HG03520 (cell line): Measurements from ENCODE around the gene SLC27A2.
A peak's percentile ranks its signal among the peaks of the same experiment; 100 is the strongest.
"Not testable (repeated sequence)": the region's sequence is repeated elsewhere in the genome, so short reads cannot be mapped to it uniquely, and the experiment has no call there.

ENCODE experiments used
- ATAC-seq: cut with Tn5 transposase; IDR thresholded peaks from one replicate; pipeline ENCODE4 v1.9.1; 2021; ENCODE audit warnings: mild to moderate bottlenecking, moderate library complexity; ENCODE audit not compliant: unreplicated experiment

SLC27A2 gene

DNA sequence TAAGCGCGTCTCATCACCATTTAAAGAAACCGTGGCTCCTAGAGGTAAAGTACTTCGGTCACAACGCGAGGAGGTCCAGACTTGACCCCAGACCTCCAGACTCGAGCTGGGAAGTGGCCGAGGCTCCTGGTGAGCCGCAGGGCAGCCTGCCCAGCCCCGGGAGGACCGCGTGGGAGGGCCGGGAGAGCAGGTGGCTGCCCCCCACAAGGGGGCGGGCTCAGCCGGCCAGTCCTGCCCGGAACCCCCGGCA, at the start of gene SLC27A2:
Gene SLC27A2, plus strand, starts transcription at position 228 of the 250 bp plus-strand sequence. CDS start 232 bp downstream, outside the sequence.
- no peak for ATAC-seq

DNA sequence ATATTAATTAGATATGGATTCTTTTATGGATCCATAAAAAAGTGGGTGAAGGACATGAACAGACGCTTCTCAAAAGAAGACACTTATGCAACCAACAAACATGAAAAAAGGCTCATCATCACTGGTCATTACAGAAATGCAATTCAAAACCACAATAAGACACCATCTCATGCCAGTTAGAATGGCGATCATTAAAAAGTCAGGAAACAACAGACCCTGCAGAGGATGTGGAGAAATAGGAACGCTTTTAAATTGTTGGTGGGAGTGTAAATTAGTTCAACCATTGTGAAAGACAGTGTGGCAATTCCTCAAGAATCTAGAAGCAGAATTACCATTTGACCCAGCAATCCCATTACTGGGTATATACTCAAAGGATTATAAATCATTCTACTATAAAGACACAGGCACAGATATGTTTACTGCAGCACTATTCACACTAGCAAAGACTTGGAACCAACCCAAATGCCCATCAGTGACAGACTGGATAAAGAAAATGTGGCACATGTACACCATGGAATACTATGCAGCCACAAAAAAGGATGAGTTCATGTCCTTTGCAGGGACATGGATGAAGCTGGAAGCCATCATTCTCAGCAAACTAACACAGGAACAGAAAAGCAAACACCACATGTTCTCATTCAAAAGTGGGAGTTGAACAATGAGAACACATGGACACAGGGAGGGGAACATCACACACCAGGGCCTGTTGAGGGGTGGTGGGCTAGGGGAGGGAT, 49.6 kb upstream of the SLC27A2 start:
- ATAC-seq = not testable (repeated sequence)

DNA sequence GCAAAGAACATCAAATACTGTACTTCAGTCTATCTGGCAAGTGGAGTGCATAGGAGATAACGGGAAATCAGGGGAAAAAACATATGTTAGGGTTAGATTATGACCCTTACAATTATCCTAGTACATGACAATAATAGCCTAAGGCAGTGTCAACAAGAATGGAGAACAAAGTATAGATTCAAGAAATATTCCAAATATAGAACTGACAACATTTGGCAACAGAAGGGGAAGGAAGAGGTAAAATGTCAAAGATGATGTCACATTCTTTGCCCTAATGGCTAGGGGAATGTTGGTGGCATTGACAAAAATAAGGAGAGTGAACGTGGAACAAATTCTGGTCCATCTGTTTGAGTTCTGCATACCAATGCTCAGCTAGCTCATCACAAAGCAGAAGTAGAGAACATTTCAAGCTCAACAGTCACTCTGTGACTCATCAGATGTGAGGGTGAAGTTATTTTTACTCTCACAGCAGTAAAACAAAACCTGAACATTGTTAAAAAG, 47.4 kb upstream of the SLC27A2 start:
- peak; percentile 65 for ATAC-seq

DNA sequence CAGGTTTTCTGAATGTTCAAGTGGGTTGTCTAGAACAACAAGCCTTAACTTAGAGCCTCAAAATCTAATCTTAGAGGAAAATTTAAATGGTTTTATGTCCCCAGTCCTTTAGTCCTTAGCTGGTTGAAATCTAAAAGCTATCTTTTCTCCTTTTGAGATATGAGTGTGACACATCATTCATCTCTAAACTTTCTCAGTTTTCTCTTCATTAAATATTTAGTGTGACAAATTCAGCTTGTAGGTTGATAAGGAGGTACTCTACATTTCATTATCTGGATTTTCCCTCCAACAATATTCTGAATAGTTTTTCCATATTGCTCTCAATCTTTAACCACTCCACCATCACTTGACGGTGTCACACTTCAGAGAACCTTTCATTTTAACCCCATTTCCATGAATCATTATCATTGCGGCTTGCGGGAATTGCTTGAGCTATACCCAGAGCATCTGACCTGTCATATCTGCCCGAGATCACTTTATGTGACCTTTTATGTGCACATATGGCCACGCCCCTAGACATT, 46.9 kb upstream of the SLC27A2 start:
- ATAC-seq = peak; percentile 43

DNA sequence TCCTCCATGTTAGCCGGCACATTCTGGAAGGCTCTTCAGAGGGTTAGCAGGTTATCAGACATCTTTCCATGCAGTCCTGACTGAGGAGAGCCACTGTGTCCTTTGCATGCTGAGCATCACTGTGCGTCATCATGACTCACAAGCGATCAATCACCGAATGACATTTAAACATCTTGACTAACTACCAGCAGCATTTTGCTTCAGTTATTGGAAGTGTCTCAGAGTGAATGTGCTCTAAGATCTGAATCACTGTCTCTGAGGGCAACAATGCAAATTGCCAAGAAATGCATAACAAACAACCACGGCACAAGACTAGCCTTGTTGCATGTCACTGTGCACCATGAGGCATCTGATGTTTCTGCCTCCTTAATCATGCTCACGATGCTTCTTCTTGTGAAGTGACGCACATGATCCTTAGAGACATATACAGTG, 44.6 kb upstream of the SLC27A2 start:
- no peak for ATAC-seq

DNA sequence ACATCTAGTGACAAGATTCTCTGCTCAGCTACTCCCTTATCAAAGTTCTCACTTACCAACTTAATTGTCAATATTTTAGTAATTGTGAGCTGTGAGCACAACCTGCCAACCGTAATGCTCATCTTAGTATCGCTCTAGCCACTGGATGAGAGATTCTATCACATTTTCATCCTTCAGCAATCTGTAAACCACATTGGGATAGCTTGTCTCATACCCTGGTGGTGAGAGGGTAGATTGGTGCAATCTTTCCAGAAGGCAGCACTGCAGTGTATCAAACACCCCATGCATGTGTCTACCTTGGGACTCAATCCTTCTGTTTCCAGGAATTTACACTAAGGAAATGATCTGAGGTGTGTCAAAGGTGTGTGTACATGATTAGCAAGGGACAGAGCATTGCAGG, 44.1 kb upstream of the SLC27A2 start:
- ATAC-seq = no peak

DNA sequence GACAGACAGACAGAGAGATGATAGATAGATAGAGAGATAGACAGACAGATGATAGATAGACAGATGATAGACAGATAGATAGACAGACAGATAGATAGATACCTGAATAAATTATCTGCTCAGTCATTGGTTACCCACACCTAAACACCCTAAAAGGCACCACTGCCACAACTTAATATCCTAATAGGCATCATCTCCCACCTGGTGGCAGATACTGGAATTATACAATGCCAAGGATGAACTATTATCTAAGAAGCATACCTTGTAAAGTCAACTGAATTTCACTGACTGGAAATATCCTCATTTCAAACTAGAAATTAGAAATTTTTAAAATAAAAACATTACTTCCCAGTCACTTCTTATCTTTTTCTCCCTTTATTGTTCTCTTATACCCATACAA, 43.6 kb upstream of the SLC27A2 start:
- ATAC-seq = no peak

DNA sequence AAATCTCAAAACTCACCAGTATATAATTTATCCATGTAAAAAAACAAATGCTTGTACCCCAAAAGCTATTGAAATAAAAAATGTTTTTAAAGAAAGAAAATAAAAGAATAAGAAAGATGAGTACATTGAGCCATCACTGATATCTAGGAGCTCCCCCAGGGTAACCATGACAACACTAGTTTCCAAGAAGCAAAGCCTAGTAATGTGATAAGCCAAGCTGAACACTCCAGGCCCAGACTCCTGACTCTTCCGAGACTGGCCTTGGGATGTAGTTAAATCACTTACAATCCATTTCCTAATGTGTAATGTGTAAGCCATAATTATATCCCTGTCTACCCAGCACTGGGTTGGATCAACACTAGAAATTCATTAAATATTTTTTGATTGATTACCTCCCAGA, 41.9 kb upstream of the SLC27A2 start:
- ATAC-seq = no peak

DNA sequence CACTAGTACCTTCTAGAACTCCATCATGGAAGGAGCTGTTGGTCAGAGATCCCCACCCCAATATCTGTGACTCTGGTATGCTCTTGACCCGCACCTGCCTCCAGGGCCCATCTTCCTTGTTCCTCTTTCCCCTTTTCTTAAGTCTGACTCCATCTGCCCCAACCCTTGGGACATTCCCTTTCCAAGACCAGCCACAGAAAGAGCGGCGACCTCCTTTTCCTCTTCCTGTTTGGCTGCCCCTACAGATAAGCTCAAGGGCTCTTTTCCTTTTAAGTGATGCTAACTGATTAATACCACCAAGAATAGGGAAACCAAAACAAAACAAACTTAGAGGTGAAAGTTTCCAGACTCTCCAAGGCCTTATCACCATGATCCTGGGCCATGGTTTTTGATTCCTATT, 41.0 kb upstream of the SLC27A2 start:
- ATAC-seq = no peak

DNA sequence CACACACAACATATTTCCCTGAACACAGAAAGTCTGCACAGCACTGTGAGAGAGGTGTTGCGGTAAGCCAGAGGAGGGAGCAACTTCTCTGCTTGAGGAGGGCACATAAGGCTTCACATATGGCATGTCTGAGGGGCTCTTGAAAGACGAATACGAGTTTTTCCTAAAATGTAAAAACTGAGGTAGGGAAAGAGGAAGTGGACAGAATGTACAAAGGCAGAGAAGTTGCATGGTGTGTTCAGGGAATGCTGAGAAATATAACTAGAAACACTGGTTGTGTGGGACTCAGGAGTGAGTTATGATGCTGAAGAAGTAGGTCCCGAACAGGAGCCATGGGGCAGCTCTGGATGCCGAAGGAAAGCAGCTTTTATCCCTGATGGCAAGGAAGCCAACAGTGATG, 40.1 kb upstream of the SLC27A2 start:
- ATAC-seq = no peak

DNA sequence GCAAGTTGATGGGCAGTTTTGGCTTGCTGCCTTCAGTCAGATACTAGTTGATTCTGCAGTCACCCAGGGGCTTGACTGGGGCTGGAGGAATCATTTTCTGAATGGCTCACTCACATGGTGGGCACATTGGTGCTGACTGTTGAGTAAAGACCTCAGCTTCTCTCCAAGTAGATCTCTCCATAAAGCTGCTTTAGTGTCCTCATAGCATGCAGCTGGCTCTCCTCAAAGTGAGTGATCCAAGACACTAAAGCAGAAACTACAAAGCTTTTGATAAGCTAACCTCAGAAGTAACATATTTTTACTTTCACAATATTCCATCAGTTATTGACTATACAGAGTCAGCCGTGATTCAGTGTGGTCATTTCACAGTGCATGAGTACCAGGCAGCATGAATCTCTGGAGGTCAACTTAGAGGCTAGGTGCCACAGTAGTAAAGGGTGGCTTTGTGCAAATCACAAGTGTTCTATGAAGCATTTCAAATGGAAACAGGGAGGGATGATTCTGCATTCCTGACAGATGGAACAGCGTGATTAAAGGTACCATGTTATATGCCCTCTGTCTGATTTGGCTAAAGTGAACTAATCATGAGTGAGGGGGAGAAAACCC, 38.6 kb upstream of the SLC27A2 start:
- ATAC-seq = no peak

DNA sequence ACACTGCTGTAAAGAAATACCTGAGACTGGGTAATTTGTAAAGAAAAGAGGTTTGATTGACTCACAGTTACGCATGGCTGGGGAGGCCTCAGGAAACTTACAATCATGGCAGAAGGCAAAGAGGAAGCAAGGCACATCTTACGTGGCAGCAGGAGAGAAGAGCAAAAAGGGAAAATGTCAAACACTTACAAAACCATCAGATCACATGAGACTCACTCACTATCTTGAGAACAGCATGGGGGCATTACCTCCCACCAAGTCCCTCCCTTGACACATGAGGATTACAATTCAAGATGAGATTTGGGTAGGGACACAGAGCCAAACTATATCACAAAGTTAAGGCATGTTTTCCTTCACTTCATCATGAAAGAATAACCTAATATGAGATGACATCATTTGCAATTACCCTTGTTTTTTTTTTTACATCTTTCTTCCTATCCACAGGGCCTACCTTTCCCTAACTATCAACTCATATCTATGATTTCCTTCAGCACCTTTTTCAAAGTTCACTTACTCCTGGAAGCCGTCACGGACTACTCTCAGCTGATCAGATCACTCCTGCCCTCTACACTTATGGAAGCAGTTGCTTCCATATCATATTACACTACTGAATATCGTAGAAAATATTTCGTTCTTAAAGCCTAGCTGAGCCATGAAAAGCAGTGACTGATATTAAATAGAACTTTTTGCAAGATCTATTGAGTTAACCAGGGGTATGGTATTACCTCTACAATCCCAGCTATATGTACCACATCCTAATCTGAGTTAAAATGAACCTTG, 37.5 kb upstream of the SLC27A2 start:
- no peak for ATAC-seq

DNA sequence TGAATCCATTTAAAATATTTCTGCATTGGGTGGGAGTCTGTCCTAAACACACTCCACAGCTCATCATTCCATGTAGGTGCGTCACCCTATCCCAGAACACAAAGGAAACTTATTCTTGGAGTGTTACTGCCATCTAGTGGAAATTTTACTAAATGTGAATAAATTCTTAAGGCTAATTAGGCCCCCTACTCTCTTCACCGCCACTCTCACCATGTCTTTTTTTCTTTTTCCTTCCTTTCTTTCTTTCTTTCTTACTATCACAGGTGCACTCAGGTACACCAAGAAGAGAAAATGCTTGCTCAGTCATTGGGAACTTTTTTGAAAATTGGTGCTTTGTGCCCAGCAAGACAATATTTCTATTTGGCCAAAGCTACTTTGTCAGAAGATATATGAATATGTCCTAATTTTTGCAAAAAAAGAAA, 36.5 kb upstream of the SLC27A2 start:
- ATAC-seq = no peak

DNA sequence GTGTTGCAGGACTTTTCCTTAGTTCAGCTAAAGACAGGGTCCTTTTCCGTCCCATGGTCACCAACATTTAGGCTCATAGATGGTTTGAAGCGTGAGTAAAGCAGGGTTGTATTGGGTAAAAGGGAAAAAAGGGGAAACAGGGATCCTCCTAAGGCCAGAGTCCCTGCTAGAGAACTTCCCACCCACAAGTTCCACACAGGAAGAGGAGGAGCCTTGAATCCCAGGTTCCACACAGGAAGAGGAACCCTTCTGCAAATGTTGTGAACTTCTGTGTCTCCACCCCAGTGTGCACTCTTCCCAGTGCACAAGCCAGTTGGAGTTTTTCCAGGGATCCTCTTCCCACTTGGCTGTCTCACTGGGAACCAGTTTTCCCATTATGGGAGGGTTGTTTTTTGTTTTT, 35.4 kb upstream of the SLC27A2 start:
- ATAC-seq = no peak

DNA sequence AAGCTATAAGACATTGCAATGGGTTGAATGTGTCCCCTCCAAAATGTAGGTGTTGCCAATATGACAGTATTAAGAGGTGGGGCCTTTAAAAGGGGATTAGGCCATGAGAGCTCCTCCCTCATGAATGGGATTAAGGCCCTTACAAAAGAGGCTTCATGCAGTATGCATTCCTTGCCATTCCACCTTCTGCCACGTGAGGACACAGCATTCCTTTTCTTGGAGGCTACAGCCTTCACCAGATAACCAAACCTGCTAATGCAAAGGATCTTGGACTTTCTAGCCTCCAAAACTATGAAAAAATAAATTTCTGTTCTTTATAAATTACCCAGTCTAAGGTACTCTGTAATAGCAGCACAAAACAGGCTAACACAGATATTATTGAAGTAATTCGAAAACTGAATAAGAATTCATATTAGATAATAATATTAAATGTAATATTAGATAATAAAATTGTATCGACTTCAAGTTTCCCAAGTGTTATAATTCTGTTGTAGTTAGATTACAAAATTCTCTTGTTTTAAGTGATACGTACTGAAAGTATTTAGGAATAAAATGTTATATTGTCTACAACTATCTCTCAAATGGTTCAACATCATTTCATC, 33.5 kb upstream of the SLC27A2 start:
- no peak for ATAC-seq

DNA sequence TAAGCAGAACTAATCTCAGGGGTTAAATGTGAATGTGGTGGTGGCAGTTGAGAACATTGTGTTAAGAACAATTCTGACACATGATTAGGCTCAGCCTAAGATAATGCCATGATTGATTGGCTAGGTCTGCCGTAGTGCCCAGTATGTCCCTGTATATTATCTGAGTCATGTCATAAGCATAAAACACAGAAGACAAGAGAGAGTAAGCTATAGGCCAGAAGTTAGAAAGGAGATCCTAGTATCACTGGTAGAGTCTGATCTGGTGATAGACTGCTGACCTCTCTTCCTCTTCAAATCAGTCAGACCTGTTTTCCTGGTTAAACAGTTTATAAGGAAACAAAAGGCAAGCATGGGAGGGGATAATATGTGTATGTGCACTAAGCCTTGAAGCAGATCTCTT, 32.9 kb upstream of the SLC27A2 start:
- no peak for ATAC-seq

DNA sequence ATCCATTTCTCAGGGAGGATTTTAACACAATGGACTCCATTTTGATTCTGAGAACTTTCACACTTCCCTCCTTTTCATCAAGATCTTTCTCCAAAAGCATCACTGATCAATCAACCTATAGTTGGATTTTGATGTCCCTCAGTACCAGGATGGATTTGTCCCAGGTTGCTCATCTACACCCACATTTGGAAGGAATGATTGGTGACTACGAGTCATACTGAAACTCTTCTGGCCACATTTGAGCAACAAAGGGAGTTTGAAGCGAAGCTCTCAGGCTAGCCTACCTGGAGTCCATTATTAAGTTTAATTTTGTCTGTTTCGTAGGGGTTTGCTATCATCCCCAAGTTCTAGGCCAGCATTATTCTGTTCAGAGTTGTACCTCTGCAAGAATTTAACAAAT, 31.6 kb upstream of the SLC27A2 start:
- ATAC-seq = no peak

DNA sequence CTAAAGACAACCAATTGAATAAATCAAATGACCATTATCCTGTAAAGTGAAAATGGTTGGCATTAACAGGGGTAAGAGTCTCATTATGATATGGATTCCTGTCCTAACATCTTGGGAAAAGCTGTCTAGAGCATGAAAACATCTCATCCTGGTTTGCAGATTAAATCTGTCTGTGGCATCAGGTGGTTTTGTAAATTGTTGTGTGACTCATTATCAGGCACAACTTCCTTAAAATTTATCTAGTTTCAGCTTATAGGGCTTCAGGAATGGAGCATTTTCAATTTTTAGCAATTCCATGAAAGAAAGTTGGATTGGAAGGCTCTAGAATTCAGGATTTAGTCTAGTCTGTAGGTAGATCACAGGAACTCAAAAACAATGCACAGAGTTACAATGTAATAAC, 31.1 kb upstream of the SLC27A2 start:
- no peak for ATAC-seq

DNA sequence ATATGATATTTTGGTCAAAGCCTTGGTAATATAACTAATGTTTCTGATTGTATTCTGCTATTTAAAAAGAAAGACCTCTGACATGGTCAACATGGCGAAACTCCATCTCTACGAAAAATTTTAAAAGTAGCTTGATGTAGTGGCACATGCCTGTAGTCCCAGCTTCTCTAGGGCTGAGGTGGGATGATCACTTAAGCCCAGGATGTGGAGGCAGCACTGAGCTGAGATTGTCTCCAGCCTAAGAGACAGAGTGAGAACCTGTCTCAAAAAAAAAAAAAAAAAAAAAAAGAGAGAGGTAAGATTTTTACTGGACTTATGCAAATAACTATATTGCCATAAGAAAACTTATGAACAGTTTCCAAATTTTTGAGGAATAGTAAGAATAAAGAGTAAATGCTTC, 30.5 kb upstream of the SLC27A2 start:
- no peak for ATAC-seq

DNA sequence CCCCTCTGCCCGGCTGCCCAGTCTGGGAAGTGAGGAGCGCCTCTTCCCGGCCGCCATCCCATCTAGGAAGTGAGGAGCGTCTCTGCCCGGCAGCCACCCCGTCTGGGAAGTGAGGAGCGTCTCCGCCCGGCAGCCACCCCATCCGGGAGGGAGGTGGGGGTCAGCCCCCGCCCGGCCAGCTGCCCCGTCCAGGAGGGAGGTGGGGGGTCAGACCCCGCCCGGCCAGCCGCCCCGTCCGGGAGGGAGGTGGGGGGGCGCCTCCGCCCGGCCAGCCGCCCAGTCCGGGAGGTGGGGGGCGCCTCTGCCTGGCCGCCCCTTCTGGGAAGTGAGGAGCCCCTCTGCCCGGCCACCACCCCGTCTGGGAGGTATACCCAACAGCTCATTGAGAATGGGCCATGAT, 23.8 kb upstream of the SLC27A2 start:
- ATAC-seq = not testable (repeated sequence)

DNA sequence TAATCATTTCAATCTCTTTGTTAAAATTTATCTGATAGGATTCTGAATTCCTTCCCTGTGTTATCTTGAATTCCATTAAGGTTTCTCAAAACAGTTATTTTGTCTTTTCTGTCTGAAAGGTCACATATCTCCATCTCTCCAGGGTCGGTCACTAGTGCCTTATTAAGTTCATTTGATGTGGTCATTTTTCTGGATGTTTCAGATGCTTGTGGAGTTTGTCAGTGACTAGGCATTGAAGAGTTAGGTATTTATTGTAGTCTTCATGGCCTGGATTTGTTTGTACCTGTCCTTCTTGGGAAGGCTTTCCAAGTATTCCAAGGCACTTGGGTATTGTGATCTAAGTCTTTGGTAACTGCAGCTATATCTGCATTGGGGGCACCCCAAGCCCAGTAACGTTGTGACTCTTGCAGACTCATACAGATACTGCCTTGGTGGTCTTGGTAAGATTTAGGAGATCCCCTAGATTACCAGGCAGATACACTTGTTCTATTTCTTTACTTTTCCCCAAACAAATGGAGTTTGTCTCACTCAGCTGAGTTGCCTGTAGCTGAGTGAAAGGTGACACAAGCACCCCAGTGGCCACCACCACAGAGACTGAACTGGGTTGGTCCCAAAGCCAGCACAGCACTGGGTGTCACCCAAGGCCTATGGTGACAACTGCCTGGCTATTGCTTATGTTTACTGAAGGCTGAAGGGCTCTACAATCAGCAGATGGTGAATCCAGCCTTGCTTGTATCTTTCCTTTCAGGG, 18.9 kb upstream of the SLC27A2 start:
- no peak for ATAC-seq
